ENCODE data around the gene BRD7.
A peak's percentile ranks its signal among the peaks of the same experiment; 100 is the strongest.

BRD7 gene

DNA sequence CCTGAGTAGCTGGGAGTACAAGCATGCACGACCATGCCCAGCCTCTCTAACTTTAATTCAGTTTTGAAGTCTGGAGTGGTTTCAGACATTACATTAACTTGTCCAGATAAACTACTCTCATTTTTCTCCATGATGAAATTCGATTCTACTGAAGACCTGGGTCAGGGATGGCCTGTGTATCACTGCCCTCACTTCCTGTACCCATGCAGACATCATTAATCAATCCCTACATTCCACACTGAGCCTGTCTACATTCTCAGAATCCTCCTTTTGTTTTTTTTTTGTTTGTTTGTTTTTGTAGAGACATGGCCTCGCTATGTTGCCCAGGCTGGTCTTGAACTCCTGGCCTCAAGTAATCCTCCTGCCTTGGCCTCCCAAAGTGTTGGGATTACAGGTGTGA is 79.9 kb downstream of the BRD7 start:
- no peak for DNase-seq

GRCh38 chr16:50288026-50288425 is 80.8 kb downstream of the BRD7 start:
- no peak for DNase-seq

DNA sequence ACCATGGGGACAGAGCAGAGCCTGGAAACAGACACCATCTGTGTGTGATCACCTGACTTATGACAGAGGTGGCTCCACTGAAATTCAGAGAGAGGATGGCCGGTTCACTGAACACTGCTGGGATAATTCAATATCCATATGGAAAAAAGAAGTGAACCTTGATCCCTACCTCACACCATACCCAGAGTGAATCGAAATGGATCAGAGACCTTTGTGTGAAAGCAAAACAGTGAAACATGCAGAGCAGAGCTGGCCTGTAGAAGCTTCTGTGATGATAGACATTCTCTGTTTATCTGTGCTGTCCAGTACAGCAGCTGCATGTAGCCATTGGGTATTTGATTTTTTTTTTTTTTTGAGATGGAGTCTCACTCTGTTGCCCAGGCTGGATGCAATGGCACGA is 82.1 kb downstream of the BRD7 start:
- DNase-seq: no peak

DNA sequence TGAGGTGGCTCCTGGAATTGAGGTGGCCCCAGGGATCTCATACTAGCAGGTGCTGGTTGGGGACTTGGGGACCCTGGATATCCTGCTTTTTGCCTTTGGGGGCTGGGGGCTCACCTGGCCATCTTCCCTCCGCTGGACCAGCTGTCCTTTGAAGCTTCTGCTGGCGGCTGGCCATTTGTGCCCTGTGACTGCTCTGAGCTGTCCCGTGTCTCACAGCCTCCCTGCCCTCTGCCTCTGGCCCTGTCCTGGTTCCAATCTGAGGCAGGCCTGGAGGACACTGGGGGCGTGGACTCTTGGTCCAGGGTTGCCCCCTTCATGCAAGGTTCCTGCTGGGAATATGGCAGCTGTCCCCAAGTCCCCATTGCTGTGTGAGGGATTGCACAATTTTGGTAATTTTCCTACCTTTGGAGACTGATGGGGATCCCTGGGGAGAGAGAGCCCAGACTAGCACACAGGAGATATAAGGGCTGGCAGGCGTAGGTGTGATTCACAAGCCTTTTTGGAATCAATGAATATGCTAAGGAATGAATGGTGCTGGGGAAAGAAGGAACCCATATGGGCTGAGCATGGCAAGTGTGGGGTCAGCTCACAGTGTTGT is 83.3 kb downstream of the BRD7 start:
- no peak for DNase-seq

DNA sequence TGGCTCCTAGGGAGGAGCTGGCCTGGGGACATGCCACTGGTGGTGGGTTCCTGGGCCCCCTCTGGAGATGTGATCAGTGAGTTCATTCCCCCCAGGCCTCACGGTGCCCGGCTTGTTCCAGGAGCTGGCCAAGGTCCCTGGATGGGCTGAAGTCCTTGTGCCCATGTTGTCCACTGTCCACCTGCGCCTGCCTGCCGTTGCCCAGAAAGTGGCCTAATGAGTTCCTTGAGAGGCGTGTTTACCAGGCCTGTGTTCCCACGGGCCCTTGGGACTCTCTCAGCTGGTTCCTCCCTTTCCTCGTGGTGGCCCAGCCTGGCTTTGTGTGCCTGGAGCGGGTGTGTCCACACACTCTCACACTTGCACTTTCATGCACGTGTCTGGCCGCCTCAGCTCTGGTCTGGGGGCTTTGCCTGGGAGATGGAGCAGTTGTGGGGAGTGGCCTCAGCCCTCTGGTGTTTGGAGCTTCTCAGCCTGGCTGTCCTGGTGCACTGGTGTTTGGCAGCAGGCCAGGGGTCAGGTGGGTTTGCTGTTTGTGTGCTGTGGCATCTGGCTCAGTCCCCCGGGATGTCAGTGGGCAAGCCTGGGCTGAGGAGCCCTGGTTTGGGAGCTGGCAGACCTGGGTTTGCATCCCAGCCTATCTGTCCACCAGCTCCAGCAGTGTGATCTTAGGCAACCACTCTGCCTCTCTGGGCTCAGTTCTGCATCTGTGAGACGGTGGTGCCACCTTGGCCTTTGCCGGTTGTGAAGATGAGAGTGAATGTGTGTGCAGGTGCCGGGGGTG is 84.5 kb downstream of the BRD7 start:
- peak; percentile 27 for DNase-seq

- DNase-seq: peak; percentile 80
Observed at GRCh38 chr16:50282955-50283631, 85.7 kb downstream of the BRD7 start.

- DNase-seq: peak; percentile 99
Observed at GRCh38 chr16:50282010-50282538, 86.7 kb downstream of the BRD7 start.

- DNase-seq: no peak
Observed at GRCh38 chr16:50281391-50282009, 87.3 kb downstream of the BRD7 start.

- no peak for DNase-seq
Observed at GRCh38 chr16:50280932-50281331, 87.9 kb downstream of the BRD7 start.

GRCh38 chr16:50279504-50279865 is 89.3 kb downstream of the BRD7 start:
- no peak for DNase-seq

DNA sequence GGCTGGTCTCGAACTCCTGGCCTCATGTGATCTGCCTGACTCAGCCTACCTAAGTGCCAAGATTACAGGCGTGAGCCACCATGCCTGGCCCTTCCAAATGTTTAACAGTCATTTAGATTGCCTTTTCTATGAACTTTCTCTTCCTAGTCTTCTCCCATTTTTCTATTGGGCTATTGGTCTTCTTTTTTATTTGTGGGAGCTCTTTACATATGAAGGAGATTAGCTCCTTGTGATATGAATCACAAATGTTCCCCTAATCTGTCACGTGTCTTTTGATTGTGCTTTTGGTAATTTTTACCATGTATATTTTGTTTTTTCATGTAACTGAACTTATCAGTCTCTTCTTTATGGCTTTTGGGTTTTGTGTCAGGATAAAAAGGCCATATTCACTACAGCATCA is 90.5 kb downstream of the BRD7 start:
- DNase-seq: no peak

DNA sequence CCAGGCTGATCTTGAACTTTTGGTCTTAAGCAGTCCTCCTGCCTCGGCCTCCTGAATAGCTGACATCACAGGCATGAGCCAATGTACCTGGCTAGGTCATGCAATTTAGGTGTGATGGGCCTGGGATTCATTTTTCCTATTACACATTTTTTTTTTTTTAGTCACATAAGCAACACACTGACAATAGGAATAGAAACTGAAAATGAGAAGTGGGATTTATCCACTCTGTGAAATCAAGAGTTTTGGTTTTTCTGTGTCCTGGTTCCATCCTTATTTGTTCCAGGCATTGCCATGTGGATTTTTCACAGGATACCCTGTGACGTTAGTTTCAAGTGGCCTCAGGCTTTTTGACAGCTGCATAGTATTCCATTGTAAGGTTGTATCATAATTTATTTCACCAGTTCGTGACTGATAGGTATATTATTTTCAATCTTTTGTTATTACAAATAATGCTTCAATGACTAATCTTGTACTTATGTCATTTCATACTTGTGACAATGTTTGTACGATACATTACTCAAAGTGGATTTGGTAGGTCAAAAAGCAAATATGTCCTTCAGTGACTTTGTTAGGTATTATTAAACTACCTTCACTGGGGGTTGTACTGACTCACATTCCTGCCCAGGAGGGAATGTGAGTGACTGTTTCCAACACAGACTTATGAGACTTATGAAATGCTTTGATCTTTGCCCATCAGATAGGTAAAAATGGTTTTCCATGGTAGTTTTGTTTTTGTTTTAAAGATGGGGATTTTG is 91.8 kb downstream of the BRD7 start:
- peak; percentile 82 for DNase-seq

DNA sequence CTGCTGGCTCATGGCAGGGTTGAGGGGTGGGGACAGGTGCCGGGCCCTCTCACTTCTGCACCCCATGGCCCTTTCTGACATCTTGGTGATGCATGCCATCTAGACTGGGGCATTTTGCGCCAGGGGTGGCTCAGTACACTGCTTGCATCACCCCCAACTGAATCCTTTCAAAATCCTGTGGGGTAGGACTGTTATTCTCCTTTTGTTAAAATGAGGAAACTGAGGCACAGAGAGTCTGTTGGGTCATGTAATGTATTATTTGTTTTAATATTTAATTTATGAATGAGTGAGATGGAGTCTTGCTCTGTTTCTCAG is 92.5 kb downstream of the BRD7 start:
- no peak for DNase-seq

- DNase-seq: no peak
Observed at GRCh38 chr16:50275428-50276325, 93.1 kb downstream of the BRD7 start.

- no peak for DNase-seq
Observed at GRCh38 chr16:50275098-50275415, 93.7 kb downstream of the BRD7 start.

GRCh38 chr16:50274326-50275097 is 94.3 kb downstream of the BRD7 start:
- DNase-seq: peak; percentile 45

GRCh38 chr16:50273888-50274325 is 94.9 kb downstream of the BRD7 start:
- peak; percentile 82 for DNase-seq

DNA sequence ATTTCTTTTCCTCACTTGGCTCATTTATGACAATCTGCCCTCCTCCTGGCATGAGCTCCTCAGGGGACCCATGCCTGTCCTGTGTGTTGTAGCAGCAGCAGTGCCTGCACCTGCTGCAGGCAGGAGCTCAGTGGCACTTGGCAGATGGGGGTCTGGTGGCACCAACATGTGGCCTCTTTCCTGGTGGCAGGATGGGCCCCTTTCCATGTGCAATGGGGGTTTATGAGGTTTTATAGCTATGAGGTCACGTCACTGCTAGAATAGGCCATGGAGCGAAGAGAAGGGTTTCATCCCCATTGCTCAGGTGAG is 95.5 kb downstream of the BRD7 start:
- no peak for DNase-seq

GRCh38 chr16:50272687-50273381 is 96.0 kb downstream of the BRD7 start:
- no peak for DNase-seq

DNA sequence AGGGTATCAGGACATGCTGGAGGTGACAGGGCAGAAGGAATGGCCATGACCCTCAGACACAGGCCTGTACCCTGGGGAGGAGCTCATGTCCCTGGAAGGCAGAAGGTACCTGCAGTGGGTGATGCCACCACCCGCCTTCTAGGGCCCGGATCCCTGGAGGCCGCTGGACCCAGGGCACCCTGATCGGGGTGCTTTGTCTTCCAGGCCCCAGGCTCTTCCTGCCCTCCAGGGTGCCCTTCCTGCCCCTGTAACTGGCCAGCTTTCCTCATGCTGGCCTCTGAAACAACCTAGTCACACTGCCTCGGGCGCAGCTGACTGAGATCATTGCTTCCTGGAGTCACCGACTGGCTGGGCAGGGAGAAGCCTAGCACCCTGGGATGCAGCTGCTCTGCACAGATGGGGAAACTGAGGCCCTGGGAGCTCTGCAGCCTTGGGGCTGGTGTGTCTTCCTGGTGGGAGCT is 96.6 kb downstream of the BRD7 start:
- DNase-seq: no peak

Data from MV-4-11 (cell line).